HG02763 (cell line): ENCODE results near the gene TM7SF2.
A peak's percentile ranks its signal among the peaks of the same experiment; 100 is the strongest.
"Not testable (repeated sequence)": the region's sequence is repeated elsewhere in the genome, so short reads cannot be mapped to it uniquely, and the experiment has no call there.

Experiments
- ATAC-seq: cut with Tn5 transposase; IDR thresholded peaks from one replicate; pipeline ENCODE4 v1.9.1; 2021; ENCODE audit warnings: mild to moderate bottlenecking, moderate library complexity; ENCODE audit not compliant: unreplicated experiment

The TM7SF2 gene

DNA sequence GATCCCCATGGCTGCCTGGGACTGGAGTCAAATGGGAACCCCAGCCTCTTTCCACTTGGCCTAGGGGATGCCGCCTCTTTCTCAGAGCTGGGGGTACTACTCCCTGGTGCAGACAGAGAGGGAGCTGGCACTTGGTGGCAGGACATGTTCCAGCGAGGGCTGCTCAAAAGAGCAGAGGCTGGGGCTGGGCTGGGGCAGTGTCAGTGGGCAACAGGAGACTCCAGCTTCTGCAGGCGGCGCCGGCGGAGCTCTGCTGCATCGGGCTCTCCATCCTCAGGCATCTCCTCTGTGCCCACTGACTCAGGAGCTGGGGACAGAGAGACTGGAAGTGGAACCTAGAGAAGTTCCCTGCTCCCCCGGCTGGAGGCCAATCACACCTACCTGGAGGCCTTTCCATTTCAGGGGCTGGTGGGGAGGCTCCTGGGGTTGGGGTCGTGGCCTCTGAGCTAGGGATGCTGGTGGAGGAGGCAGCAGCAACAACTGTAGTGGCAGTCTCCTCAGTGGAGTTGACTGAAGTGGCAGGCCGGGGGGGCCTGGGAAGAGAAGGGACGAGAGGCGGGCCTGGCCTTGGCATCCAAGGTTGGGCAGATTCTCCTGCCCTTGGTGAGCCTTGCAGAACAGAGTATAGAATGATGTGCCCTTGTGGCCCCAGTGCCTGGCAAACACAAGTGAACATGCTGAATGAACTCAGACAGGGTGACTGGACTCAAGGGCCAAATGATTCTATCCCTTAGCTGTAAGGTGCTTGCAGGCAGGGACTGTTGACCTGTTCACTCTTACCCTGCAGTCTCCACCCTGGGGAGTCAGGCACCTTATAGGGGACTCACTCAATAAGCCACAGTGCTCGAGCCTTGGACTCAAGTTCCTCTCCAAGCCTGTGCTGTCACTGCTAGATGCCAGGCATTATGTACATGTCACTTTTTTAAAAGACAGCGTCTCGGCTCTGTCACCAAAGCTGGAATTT lies 16.8 kb downstream of the TM7SF2 start:
- ATAC-seq: no peak

DNA sequence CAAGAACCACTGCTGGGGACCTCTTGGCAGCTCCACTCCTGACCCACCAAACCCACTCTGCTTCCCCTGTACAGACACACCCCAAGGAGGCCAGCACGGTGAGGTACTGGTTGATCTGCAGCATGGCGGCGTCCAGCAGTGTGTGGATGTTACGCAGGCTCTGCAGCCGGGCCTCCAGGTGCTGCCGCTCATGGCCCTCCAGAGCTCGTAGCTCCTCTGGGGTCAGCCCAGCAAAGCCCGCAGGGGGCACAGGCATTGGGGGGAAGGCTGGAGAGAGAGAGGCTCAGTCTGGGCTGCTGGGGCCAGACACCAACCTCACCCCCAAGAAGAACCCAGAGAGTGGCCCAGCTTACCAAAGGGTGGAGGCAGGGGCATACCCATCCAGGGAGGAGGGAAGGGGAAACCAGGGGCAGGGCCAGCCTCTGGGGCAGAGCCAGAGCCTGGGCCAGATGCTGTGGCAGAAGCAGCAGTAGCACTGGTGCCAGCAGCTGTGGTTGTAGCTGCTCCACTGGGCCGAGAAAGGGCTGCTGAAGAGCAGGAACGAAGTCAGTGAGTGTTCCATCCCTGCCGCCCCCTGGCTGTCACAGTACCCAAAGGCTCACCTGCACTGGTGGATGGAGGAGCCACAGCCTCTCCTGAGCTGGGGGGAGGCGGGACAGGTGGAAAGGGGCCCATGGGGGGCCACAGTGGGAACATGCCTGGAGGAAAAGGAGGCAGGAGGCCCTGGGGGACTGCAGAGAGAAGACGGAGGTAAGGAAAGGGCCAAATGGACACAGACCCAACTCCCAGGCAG lies 18.2 kb downstream of the TM7SF2 start:
- ATAC-seq: no peak

DNA sequence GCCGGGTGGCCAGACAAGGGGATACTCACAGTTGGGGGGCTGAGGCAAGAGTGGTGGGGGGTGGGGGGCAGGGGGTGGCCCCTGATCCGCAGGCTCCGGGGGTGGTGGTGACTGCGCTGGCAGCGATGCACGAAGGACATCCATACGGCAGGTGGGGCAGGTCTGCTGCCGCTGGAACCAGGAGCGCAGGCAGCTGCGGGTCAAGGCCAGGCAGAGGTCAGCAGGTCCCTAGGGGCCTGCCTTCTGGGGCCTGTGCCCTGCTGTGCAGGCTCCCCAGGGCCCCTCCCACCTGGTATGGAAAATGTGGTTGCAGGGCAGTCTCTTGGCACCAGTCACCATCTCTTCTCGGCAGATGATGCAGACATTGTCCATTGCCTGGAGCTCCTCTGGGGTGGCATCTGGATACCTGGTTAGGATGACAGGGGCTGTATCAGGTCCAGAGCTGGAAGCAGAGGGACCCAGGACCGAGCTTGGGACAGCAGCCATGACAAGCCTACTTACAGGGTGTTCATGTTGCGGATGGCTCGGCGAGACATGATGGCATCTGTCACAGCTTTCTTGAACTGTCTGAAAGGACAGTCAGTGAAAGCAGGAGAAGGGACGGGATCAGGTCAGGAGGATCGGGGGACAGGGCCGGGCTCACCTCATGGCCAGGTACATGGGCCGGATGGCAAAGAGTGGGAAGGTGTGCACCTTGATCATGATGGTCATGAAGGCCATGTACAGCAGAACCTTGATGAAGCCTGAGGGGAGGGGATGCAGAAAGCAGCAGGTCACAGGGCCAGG lies 19.2 kb downstream of the TM7SF2 start:
- ATAC-seq: no peak

DNA sequence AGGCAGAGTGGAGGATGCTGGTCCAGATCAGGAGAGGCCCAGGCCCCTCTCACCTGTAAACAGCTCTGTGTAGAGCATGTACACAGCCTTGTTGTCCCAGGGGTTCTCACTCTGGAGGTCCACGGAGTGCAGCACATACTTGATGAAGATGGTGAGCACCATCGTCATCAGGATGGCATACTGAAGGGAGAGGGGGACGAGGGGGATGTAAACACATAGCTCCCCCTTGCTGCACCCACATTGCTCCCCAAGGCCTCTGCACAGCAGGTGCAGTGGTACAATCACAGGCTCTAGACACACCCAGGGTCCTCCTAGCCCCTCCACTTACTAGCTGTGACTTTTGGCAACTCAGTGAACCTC lies 19.7 kb downstream of the TM7SF2 start:
- no peak for ATAC-seq

DNA sequence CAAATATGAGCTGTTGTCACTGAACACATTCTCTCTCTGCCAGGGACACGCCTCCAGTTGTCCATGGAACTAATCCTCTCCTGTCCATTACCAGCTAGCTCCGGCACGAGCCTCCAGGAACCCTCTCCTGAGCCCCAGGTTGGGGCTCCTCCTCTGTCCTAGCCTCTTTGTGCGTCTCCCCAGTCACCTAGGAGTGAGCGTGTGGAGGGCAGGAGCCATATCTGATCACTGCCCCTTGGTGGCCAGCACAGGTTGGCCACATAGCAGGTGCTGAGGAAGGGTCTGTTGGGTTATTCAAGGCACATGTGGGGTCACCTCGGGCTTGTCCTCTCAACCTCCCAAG lies 20.2 kb downstream of the TM7SF2 start:
- ATAC-seq: no peak

DNA sequence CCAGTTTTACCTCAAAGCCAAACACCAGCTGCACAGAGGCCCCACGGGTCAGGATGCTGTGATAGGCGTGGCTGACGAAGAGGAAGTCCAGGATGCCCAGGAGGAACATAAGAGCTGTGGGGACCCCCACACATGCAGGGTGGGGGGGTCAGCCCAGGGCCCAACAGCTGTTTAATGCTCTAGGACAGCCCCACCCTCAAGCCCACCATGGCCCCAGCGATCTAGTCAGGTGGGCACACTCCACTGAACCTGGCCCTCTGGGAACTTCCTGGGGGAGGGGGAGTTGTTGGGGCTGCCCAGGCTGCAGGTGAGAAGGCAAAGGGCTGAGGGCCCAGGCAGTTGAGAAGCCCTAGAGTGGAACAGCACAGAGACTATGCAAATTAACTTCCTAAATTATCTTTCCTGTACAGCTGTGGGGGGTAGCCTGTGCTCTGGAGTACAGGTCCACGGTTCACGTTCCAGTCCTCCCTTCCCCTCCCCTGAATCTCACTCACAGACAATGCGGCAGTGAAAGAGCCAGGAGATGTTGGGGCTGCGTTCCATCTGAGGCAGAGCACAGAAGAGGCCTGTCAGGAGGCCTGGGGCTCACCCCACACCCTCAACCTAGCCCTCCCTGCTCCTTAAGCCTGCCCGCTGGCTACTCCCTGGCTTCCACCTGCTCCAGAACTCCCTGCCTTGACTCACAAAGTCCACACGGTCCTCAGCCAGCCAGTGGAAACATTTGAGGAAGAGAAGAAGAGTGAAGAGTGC lies 20.7 kb downstream of the TM7SF2 start:
- peak; percentile 37 for ATAC-seq

DNA sequence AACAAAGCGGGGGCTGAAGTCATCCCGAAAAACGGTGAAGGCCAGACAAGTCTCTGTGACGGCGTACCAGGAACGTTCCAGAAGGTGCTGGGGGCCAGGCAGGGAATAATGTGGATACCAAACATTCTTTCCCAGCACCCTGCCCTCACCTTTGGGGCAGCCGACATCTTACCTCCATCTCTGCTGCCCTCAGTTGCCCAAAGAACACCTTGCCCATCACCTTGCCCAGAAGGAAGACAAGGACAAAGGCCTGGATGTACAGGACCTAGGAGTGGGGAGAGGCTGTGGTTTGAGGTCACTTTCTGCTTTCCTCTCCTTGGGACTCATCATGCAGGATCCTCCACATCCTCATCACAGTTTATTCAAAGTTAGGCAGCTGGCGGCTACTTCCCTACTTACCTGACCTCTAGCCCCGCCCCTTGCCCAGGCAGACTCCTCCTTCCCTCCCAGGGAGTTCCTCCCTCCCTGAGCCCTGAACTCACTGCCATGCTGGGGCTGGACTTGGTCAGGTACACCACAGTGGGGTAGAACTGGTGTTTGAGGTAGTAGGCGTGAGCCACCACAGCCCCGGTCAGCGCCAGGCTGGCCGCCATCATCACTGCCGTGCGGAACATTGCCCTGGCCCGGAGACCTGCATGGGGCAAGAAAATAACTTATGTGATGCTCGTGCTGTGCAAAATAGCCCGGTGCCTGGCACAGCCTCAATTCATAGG lies 21.5 kb downstream of the TM7SF2 start:
- ATAC-seq: no peak

DNA sequence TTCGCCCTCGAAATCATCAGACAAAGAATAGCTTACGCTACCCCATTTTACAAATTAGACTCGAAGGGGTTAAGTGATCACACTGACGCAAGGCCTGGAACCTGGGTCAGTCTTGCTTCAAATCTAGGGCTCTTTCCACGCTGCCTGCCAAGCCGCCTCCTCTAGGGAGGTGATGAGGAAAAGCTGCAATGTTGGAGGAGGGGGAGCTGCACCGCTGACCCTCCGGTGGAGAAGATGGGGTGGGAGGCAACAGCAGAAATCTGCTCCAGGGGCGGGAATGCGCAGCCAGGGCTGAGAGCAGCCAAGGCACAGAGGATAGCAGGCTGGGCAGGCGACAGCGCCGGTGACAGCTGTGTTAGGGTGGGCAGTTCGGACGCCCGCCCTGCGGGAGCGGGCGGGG lies 22.1 kb downstream of the TM7SF2 start:
- no peak for ATAC-seq

DNA sequence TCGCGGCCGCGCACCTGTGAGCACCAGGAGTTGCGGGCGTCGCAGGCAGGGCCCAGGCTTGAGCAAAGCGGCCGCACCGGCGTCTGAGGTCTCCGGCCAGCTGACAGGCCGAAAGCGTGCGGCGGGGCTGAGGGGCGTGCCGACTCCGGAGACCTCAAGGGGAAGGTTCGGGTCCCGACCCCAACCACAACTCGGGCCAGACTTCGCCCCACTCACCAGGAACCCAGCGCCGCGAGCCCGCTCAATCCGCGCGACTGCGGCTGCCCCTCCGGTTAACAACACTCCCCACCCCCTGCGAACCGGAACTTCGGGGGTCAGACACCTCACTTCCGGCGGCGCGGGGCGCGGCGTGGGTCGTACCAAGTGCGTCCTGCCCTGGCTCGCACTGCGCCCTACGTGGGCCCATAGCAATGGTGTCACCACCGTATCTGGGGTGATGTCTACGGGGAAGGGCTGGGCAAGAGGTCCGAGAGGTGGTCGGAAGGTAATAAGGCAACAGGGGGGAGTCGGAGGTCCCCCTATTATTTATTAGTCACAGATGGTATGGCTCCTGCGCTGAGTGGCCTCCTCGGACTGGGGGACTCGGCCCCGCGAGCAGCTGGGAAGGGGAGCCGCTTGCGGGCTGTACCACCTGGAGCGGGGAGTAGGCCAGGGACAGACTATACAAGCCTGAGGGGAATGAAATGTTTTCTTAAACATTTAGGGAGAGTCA lies 22.7 kb downstream of the TM7SF2 start, which contains the start of gene SYVN1:
Gene SYVN1, minus strand, starts transcription at position 280 of the 712 bp plus-strand sequence. CDS start 918 bp downstream, outside the sequence.
- ATAC-seq: peak; percentile 51

DNA sequence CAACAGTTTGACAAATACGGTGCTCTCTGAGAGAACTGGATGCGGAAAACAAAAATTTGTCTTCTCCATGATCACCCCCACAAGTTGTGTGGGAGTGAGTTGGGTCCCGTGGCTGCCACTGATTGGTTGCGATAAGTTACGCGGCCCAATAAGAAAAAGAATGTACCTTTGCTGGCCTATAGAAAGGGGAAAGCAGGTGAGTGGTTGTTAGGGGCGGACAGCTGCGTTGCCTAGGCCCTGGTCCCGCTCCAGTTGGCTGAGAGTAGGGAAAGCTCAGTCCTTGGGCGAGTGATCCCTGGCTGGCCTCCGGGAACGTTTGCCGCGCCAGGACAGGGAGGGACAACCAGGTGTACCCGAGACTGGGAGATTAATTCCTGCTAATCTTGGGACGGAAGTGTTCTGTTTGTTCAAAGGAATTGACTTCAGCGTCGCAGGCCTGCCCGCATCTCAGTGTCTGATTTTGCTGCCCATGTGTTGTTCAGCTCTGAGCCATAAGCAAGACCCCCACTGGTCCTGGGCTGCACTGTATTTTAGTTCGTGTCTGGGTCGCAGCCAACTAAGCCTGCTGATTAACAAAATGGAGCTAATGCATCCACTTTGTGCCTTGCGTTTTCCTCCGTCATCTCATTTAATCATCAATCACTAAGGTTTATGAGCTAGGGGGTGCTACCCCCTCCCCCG lies 23.4 kb downstream of the TM7SF2 start:
- ATAC-seq: peak; percentile 59

DNA sequence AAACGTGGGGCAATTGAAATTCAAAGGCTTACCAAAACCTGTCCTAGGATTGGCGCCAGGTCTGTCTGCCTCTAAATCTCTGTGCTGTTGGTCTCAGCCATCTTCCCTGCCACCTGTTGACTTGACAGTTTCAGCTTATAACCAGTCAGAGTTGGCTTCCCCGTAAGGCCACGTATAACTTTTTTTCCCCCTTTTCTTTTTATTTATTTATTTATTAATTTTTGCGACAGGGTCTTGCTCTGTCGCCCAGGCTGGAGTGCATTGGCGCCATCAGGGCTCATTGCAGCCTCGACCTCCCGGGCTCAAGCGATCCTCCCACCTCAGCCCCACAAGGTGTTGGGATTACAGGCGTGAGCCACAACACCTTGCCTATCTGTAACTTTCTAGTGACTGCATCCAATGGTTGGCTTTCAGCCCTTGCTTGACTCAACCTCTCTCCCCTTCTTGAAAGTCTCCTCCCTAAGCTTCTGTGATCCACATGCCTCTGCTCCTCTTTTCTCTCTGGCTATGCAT lies 24.0 kb downstream of the TM7SF2 start:
- no peak for ATAC-seq

DNA sequence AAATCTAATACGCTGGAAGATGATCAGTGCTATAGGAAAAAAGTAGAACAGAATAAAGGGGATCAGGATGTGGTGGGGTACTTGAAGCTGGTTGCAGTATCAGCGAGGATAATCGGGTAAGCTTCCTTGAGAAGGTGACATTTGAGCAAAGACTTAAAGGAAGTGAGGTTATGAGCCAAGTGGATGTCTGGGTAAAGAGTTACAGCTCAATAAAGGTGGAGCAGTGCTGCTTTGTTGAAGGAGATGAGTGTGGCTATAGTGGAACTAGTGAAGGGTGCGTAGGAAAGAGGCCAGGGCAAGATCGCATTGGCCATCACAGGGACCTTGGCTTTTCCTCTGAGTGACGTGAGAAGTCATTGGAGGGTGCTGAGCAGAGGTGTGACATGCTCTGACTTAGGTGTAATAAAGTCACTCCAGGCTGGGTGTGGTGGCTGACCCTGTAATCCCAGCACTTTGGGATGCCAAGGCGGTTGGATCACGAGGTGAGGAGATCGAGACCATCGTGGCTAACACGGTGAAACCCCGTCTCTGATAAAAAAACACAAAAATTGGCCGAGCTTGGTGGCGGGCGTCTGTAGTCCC lies 24.9 kb downstream of the TM7SF2 start:
- no peak for ATAC-seq

DNA sequence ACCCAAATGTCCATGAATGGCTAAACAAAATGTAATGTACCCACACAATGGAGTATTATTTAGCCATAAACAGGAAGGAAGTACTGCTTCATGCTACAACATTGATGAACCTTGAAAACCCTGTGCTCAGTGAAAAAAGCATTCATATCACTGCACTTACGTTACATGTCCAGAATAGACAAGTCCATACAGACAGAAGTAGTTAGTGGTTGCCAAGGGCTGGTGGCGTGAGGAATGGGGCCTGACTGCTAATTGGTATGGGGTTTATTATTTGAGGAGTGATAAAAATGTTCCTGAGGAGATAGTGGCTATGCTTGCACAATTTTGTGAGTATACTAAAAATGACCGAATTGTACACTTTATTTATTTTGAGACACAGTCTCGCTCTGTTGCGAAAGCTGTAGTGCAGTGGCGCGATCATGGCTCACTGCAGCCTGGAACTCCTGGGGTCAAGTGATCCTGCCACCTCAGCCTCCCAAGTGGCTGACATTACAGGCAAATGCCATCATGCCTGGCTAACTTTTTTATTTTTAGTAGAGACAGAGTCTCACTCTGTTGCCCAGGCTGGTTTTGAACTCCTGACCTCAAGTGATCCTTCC lies 30.3 kb downstream of the TM7SF2 start:
- ATAC-seq: no peak

DNA sequence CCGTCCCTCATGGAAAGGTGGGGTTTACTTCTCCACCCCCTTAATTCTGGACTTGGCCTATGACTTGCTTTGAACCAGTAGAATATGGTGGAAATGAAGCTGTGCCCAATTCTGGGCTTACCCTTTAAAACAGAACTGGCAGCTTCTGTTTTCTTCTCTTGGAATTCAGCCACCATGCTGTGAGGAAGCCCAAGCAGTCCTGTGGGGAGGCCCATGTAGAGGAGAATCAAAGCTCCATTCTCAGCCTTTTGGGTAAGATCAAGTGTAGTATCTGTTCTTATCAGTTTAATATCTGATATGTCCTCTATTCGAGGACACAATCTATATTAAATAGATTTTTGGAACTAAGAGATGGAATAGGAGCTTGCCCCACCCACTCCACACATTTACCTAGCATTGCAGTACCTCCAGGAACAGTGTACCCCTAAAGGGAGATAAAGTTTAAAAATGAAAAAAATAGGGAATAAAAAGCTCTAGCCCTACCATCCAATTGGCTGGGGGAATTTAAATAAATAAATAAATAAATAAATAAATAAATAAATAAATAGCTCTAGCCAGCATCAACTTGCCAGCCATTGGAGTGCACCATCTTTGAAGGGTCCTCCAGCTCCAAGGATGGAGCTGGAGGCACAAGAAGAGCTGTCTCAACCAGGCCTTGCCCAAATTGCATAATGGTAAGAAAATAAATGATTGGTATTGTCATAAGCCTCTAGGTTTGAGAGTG lies 35.8 kb downstream of the TM7SF2 start:
- no peak for ATAC-seq

DNA sequence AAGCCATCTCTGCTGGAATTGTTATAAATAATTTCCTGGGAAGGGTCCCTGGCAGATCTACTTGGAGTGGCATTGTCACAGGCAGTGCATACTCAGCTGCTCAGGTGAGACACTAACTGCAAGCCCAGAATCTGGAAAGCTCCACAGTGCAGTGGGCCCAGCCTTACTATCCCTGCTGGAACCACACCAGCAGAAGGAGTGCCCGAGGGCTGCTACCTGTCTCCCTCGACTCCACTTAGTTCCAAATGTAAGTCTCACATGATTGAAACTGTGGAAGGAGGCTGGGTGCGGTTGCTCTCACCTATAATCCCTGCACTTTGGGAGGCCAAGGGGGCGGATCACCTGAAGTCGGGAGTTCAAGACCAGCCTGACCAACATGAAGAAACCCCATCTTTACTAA lies 37.0 kb downstream of the TM7SF2 start:
- ATAC-seq: no peak

DNA sequence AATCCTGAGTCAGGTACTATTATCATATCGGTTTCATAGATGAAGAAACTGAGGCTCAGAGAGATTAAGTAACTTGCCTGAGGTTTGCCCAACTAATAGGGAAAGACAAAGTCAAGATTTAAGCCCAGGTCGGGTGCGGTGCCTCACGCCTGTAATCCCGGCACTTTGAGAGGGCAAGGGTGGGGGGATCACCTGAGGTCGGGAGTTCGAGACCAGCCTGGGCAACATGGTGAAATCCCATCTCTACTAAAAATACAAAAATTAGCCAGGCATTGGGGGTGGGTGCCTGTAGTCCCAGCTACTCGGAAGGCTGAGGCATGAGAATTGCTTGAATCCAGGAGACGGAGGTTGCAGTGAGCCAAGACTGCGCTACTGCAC lies 38.4 kb downstream of the TM7SF2 start:
- not testable (repeated sequence) for ATAC-seq
